Activated CD4-positive, alpha-beta T cell treated with anti-CD3 and anti-CD28 coated beads, Interleukin-2, amount 10 ng/mL, durations not matched to agents 24 days and 14 days (primary cell): Measurements from ENCODE around the gene DLGAP1. TPM values are rescaled to one million over a fixed set of nuclear protein-coding genes. Genes with fewer than 3 reads are reported as not detected.

ENCODE experiments used
- DNase-seq: peaks from one replicate; pipeline ENCODE4 v3.0.0; 2022
- H3K27ac Mint-ChIP-seq: one replicate; pipeline ENCODE4 v1.8.0; 2022; ENCODE audit warnings: mild to moderate bottlenecking, mixed read lengths
- H3K27me3 Mint-ChIP-seq: one replicate; pipeline ENCODE4 v1.8.0; 2022; ENCODE audit warnings: mixed read lengths
- H3K36me3 Mint-ChIP-seq: one replicate; pipeline ENCODE4 v1.8.0; 2022; ENCODE audit warnings: low read depth, mild to moderate bottlenecking, mixed read lengths
- H3K4me1 Mint-ChIP-seq: one replicate; pipeline ENCODE4 v1.8.0; 2021; ENCODE audit warnings: mixed read lengths
- H3K4me3 Mint-ChIP-seq: one replicate; pipeline ENCODE4 v1.8.0; 2022; ENCODE audit warnings: mild to moderate bottlenecking, moderate library complexity, mixed read lengths
- H3K9me3 Mint-ChIP-seq: one replicate; pipeline ENCODE4 v1.8.0; 2021; ENCODE audit warnings: mixed read lengths
- intact Hi-C: fragments of 100-400 bp; cut with micrococcal nuclease; formaldehyde crosslinking; loops from one replicate; pipeline ENCODE4 v1.15.1; 2023
- total RNA-seq: library from RNA; stranded (reverse); gene quantifications from 2 replicates; pipeline ENCODE4 v1.2.3, GENCODE V29; 2022

The DLGAP1 gene
- total RNA-seq, 1 donor from 2014 or later = 1.5 TPM

- Mint-ChIP-seq H3K4me1 (no peaks in the 10 kb centered on the region), H3K4me3 (no peak overlapping the region)
- intact Hi-C loops = no loop called here
Observed at GRCh38 chr18:3784949-3785348, 670.2 kb downstream of the DLGAP1 start.

GRCh38 chr18:3782901-3783300 lies 672.2 kb downstream of the DLGAP1 start:
- intact Hi-C loops = no loop called here
- no peak overlapping the region for H3K4me3 Mint-ChIP-seq
- H3K36me3 Mint-ChIP-seq = no peaks in the 10 kb centered on the region
- no peak for DNase-seq
- no peak overlapping the region for H3K27ac Mint-ChIP-seq
- peaks cover 2% of the 10 kb centered on the region for H3K27me3 Mint-ChIP-seq
- no peaks in the 10 kb centered on the region for H3K4me1 Mint-ChIP-seq
- H3K9me3 Mint-ChIP-seq = no peaks in the 10 kb centered on the region

More at GRCh38 chr18:3784949-3785348, 670.2 kb downstream of the DLGAP1 start:
- Mint-ChIP-seq H3K9me3 (no peaks in the 10 kb centered on the region), H3K27ac (no peak overlapping the region), H3K27me3 (peaks cover 12% of the 10 kb centered on the region), H3K36me3 (no peaks in the 10 kb centered on the region)
- no peak for DNase-seq

DNA sequence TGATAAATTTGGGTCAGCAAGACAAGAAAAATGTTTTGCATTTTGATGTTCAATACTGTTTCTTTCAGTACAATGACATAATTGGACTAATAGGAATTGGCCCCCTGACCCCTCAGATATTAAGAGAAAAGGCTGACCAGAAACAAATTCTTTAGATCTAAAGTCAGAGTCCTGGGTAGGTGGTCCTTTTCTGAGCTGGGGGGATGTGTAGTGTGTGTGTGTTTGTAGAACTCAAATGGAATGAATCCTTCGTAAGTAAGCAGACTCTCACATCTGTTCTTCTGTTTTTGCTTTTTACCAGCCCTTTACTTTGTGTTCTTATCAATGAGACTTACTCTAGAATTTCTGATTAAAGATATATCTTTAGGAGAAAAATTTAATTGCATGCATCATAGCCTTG lies 677.4 kb downstream of the DLGAP1 start:
- DNase-seq = no peak
- peaks cover 6% of the 10 kb centered on the region for H3K27me3 Mint-ChIP-seq
- H3K4me1 Mint-ChIP-seq = no peaks in the 10 kb centered on the region
- H3K27ac Mint-ChIP-seq = no peak overlapping the region
- H3K4me3 Mint-ChIP-seq = no peak overlapping the region
- intact Hi-C loops = no loop called here
- no peaks in the 10 kb centered on the region for H3K36me3 Mint-ChIP-seq
- no peaks in the 10 kb centered on the region for H3K9me3 Mint-ChIP-seq

- Mint-ChIP-seq H3K4me3 (no peak overlapping the region), H3K27ac (no peak overlapping the region), H3K4me1 (peaks cover under 1% of the 10 kb centered on the region), H3K9me3 (no peaks in the 10 kb centered on the region), H3K36me3 (no peaks in the 10 kb centered on the region), H3K27me3 (peaks cover 6% of the 10 kb centered on the region)
- no peak for DNase-seq
- intact Hi-C loops = no loop called here
Observed at GRCh38 chr18:3777122-3777521, 678.0 kb downstream of the DLGAP1 start.

DNA sequence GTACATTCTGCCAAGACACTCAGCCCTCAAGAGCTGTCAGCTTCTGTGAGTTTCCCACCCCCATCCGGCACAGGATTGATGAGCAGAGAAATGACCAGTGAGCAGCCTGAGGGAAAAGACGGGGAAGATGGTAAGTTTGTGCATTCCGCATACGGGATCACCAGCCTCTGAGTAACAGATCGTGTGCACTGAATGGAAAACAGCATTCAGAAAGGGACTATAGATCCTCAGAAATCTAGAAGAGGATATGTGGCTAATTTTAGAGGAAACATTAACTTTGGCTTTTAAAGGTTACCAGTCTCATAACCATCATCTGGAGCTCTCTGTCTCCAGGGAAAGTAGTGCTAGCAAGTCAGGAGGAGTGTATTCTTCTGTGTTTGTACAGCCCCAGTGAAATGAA lies 679.1 kb downstream of the DLGAP1 start:
- H3K27me3 Mint-ChIP-seq = peaks cover 11% of the 10 kb centered on the region
- no peak overlapping the region for H3K27ac Mint-ChIP-seq
- no peak for DNase-seq
- intact Hi-C loops = no loop called here
- H3K4me3 Mint-ChIP-seq = no peak overlapping the region
- no peaks in the 10 kb centered on the region for H3K36me3 Mint-ChIP-seq
- peaks cover 5% of the 10 kb centered on the region for H3K4me1 Mint-ChIP-seq
- H3K9me3 Mint-ChIP-seq = no peaks in the 10 kb centered on the region

DNA sequence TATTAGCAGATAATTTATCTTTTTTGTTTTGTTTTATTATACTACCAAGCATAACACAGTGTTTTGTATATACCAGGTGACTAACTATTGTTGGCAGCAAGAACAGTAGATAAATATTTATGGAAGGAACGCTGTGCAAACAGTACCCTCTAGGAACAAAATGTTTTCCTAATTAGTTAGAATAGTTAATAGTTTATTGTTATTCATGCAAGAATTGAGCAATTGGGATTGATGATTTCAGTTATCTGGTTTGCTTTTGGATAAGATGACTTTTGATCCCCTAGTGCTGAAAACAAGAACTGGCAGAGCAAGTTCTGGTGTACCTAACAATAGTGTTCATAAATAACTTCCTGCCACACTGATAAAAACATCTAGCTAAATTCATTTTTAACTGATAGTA lies 681.8 kb downstream of the DLGAP1 start:
- Mint-ChIP-seq H3K9me3 (no peaks in the 10 kb centered on the region), H3K36me3 (no peaks in the 10 kb centered on the region), H3K27me3 (peaks cover 33% of the 10 kb centered on the region), H3K4me3 (no peak overlapping the region), H3K4me1 (peaks cover 6% of the 10 kb centered on the region), H3K27ac (no peak overlapping the region)
- intact Hi-C loops = no loop called here
- DNase-seq = no peak

DNA sequence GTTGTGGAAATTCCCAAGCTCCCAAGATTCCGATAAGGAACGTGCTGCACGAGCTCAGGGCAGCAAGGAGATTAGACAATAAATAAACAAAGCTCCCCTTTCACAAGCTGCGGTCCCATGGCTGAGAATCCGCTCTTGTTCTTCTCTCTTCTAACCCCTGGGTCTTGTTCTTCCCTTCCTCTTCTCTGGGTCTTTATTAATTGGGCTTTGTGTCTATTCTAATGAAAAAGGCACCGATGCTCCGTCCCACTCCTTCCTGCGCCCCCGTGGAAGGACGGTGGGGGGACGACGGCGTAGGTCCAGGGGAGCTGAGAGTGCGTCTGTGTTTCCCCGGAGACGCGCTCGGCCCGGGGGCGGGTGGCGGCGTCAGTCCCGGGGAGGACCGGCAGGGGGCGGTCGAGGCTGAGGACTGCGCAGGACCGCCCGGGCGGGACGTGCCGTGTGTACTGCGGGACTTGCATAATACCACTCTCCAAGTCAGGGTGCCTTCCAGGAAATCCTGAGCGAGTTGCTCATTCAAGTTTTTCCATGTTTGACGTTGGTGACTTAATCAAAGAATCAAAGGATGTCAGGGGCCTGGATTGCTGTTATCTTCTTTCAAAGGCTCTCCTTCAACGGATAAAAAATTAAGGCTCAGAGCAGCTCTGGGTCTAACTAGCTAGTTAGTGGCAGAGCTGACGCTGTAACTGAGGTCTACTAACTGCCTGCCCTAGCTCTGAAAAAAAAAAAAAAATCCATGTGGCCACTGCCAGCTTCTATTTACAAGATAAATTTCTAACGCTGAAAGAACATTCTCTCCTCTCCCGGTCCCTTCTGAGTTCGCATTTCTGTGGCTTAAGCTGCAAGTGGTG lies 683.8 kb downstream of the DLGAP1 start:
- no peaks in the 10 kb centered on the region for H3K36me3 Mint-ChIP-seq
- DNase-seq = peak; percentile 96
- intact Hi-C loops = loop anchor here (1.0 kb wide), 2 partner anchors 224 to 297 kb away; no protein-coding TSS in a partner anchor
- H3K27ac Mint-ChIP-seq = no peak overlapping the region
- H3K9me3 Mint-ChIP-seq = no peaks in the 10 kb centered on the region
- H3K27me3 Mint-ChIP-seq = peaks cover 45% of the 10 kb centered on the region
- H3K4me1 Mint-ChIP-seq = peaks cover 6% of the 10 kb centered on the region
- peak overlapping the region; percentile 63 for H3K4me3 Mint-ChIP-seq

GRCh38 chr18:3761266-3761665 lies 693.8 kb downstream of the DLGAP1 start:
- no peaks in the 10 kb centered on the region for H3K4me1 Mint-ChIP-seq
- peaks cover 1% of the 10 kb centered on the region for H3K36me3 Mint-ChIP-seq
- no peak overlapping the region for H3K27ac Mint-ChIP-seq
- intact Hi-C loops = no loop called here
- peaks cover 6% of the 10 kb centered on the region for H3K9me3 Mint-ChIP-seq
- no peak overlapping the region for H3K4me3 Mint-ChIP-seq
- DNase-seq = no peak
- peaks cover 3% of the 10 kb centered on the region for H3K27me3 Mint-ChIP-seq

GRCh38 chr18:3760741-3761140 lies 694.4 kb downstream of the DLGAP1 start:
- Mint-ChIP-seq H3K36me3 (peaks cover 1% of the 10 kb centered on the region), H3K4me3 (no peak overlapping the region), H3K9me3 (peaks cover 6% of the 10 kb centered on the region), H3K27ac (no peak overlapping the region), H3K27me3 (peaks cover 2% of the 10 kb centered on the region), H3K4me1 (no peaks in the 10 kb centered on the region)
- no peak for DNase-seq
- intact Hi-C loops = no loop called here

DNA sequence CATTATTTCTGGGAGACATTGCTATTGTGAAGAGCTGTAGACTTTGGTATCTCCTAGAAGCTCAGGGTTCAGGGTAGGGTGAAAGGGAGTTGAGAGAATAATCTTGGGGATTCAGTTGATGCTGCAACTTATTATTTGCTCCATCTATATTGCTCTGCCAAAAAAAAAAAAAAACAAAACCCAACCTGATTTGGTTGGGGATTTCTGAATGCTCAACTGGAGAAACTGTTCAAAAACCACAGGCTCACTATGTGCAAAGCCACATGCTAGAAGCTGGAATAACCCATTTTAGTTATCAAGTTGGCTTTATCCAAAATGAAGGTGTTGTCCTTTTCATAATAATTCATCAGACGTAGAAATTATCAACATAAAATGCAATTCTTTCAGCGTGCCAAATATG lies 696.0 kb downstream of the DLGAP1 start:
- Mint-ChIP-seq H3K27ac (no peak overlapping the region), H3K27me3 (no peaks in the 10 kb centered on the region), H3K4me3 (no peak overlapping the region), H3K4me1 (no peaks in the 10 kb centered on the region), H3K9me3 (no peaks in the 10 kb centered on the region), H3K36me3 (no peaks in the 10 kb centered on the region)
- intact Hi-C loops = no loop called here
- no peak for DNase-seq

DNA sequence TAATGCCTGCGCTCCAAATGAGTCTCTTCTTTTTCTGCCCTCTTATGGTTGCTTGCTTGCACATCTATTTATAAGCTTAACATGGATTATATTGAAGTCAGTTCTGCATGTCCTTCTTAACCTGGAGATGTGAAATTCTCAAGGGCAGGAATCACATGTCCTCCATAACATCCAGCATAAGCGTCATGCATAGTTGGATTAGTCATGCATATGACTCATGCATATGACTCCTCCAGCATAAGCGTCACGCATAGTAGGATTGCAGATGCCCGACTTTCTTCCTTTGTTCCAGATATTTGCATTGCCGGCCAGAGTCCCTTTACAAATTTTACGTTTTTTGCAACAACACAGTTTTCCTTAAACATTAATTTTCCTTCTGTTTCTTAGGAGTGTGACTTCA lies 696.6 kb downstream of the DLGAP1 start:
- no peak overlapping the region for H3K27ac Mint-ChIP-seq
- H3K4me3 Mint-ChIP-seq = no peak overlapping the region
- peak; percentile 27 for DNase-seq
- intact Hi-C loops = no loop called here
- no peaks in the 10 kb centered on the region for H3K27me3 Mint-ChIP-seq
- no peaks in the 10 kb centered on the region for H3K9me3 Mint-ChIP-seq
- no peaks in the 10 kb centered on the region for H3K4me1 Mint-ChIP-seq
- H3K36me3 Mint-ChIP-seq = no peaks in the 10 kb centered on the region

DNA sequence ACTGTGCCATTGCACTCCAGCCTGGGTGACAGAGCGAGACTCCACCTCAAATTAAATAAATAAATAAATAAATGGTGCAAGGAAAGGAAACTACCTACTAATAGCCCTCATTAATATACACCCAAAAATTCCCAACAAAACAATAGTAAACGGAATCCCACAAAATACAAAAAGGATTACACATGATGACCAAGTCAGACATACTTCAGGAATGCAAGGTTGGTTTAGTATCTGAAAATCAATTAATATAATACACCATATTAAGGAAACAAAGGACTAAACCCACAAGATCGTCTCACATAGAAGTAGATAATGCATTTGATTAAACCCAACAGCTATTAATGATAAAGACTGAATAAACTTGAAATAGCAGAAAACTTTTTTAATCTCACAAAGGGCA lies 697.7 kb downstream of the DLGAP1 start:
- Mint-ChIP-seq H3K4me3 (no peak overlapping the region), H3K4me1 (no peaks in the 10 kb centered on the region), H3K9me3 (no peaks in the 10 kb centered on the region), H3K27ac (no peak overlapping the region), H3K27me3 (no peaks in the 10 kb centered on the region), H3K36me3 (no peaks in the 10 kb centered on the region)
- no peak for DNase-seq
- intact Hi-C loops = no loop called here

DNA sequence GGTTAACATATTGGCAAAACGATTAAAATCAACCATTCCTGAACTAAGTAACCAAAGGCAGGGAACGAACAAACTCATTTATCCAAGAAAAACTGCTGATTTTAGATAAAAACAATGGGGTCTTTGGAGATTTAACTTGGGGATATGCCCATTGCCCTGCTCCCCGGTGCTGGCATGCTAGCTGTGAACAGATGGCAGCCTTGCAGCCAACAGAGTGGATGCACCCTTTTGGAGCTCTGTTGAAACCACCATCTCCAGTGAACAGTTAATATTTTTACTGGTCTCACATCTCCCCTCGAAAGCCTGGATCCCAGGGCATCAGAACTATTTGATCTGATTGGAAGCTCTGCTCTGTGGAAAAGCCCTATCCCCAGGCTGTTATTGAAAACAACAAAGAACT lies 702.0 kb downstream of the DLGAP1 start:
- H3K27ac Mint-ChIP-seq = no peak overlapping the region
- no peak overlapping the region for H3K4me3 Mint-ChIP-seq
- no peaks in the 10 kb centered on the region for H3K36me3 Mint-ChIP-seq
- no peaks in the 10 kb centered on the region for H3K4me1 Mint-ChIP-seq
- no peaks in the 10 kb centered on the region for H3K9me3 Mint-ChIP-seq
- DNase-seq = no peak
- H3K27me3 Mint-ChIP-seq = no peaks in the 10 kb centered on the region
- intact Hi-C loops = no loop called here

GRCh38 chr18:3748086-3748485 lies 707.0 kb downstream of the DLGAP1 start:
- H3K27ac Mint-ChIP-seq = no peak overlapping the region
- H3K36me3 Mint-ChIP-seq = no peaks in the 10 kb centered on the region
- intact Hi-C loops = no loop called here
- DNase-seq = no peak
- H3K27me3 Mint-ChIP-seq = peaks cover 2% of the 10 kb centered on the region
- no peaks in the 10 kb centered on the region for H3K4me1 Mint-ChIP-seq
- H3K9me3 Mint-ChIP-seq = no peaks in the 10 kb centered on the region
- H3K4me3 Mint-ChIP-seq = no peak overlapping the region
